Measurements from ENCODE around the gene CNTNAP5. TPM values are rescaled to one million over a fixed set of nuclear protein-coding genes. Genes with fewer than 3 reads are reported as not detected.

CNTNAP5 gene
- total RNA-seq, 3 donors from 2014 or later, result 3.3 TPM; not detected in 2

- no peaks in the 10 kb centered on the region for H3K9me3 ChIP-seq
- no peak for TF ChIP-seq CTCF (IDR thresholded peaks at IDR 0.05)
- ATAC-seq, result no peak
These were observed 38.5 kb downstream of the CNTNAP5 start for GRCh38 chr2:124063596-124063995.

DNA sequence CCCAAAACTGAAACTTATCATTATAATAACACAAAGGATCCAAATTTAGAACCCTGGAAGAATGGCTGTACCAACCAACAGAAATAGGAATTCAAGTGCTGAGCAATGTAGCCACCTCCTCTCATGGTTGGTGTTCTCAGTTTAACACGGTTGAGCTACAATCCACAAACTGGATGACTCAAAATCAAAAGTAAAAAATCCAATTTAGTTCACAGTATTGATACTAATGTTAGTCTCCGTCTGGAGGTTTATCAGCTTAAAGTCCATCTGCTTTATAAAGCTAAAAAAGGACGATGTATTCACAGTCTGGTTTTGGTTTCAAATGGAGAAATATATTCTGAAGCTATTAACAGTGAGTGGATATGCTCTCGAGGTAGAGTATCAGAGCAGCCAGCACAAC lies 40.5 kb downstream of the CNTNAP5 start:
- no peak for ATAC-seq
- H3K9me3 ChIP-seq, result no peaks in the 10 kb centered on the region
- H3K36me3 ChIP-seq (ENCODE audit: low read depth), result no peaks in the 10 kb centered on the region
- H3K4me3 ChIP-seq, result no peak overlapping the region
- H3K4me1 ChIP-seq (ENCODE audit: low read depth), result no peaks in the 10 kb centered on the region
- DNase-seq, result no peak
- intact Hi-C loops (cut with DNase I, micrococcal nuclease), result no loop called here
- no peak for TF ChIP-seq CTCF (IDR thresholded peaks at IDR 0.05)

More at GRCh38 chr2:124063596-124063995, 38.5 kb downstream of the CNTNAP5 start:
- intact Hi-C loops (cut with DNase I, micrococcal nuclease), result no loop called here
- Histone ChIP-seq H3K36me3 (ENCODE audit: low read depth) (no peaks in the 10 kb centered on the region), H3K4me1 (ENCODE audit: low read depth) (no peaks in the 10 kb centered on the region), H3K4me3 (no peak overlapping the region)
- DNase-seq, result no peak

DNA sequence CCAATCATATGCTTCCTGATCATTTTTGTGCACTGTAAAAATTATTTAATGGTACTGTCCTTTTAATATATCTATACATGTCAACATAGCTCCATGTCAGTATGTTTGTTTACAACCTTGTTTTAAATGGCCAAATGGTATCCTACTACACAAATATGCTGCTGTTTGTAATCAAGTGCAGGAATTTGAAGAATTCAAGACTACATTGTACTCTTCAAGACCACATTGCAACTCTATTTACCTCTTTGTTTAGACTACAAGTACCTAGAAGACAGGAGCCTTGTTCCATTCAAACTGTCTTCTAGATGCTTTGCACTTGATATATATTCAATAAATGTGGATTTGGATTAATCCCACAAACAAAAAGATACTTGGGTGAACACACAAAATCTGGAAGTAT lies 41.7 kb downstream of the CNTNAP5 start:
- H3K4me3 ChIP-seq, result no peak overlapping the region
- no peaks in the 10 kb centered on the region for H3K36me3 ChIP-seq (ENCODE audit: low read depth)
- ATAC-seq, result no peak
- no peaks in the 10 kb centered on the region for H3K4me1 ChIP-seq (ENCODE audit: low read depth)
- no peaks in the 10 kb centered on the region for H3K9me3 ChIP-seq
- no peak for DNase-seq
- intact Hi-C loops (cut with DNase I, micrococcal nuclease), result no loop called here
- no peak for TF ChIP-seq CTCF (IDR thresholded peaks at IDR 0.05)

GRCh38 chr2:124079045-124079444 lies 54.0 kb downstream of the CNTNAP5 start:
- intact Hi-C loops (cut with DNase I, micrococcal nuclease), result no loop called here
- no peak for ATAC-seq
- H3K9me3 ChIP-seq, result no peaks in the 10 kb centered on the region
- no peaks in the 10 kb centered on the region for H3K36me3 ChIP-seq (ENCODE audit: low read depth)
- no peak overlapping the region for H3K4me3 ChIP-seq
- TF ChIP-seq CTCF (IDR thresholded peaks at IDR 0.05), result no peak
- H3K4me1 ChIP-seq (ENCODE audit: low read depth), result no peaks in the 10 kb centered on the region
- no peak for DNase-seq

DNA sequence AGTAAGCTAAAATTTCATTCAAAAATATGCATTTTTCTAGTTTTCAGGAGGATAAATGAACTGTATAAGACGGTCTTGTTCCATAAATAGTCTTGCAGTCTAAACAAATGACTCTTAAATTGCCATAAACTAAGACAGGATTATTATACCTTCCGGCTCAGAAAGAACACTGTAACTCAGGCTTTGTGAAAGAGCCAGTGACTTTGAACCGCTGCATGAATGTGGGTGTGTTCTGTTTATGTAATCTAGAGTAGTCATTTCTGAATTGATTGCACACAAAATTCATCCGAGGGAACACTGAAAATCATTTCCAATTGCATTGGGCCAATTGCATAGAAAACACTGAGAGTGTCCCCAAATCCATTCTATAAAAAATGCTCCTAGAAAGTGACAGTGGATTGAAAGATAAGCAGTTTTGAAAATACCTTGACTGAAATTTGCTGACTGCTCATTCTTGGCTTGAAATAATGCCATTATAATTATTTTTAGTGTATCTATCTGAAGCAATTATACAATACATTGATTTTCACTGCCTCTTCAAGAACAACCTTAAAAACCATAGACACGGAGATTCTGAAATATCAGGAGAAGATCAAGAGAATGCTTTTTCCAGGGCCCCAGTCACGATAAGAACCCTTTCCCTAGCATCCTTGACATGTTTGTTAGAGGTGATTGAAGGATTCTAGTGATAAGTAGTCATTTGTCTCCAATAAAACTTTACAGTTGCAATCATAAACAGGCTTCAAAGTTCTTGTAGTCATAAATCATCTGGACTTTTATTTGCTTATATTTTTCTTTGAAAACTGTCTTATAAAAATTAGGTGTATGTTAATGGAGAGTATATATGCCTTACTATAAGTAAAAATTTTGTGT lies 55.4 kb downstream of the CNTNAP5 start:
- no peak for ATAC-seq

More for the DNA sequence above, 55.4 kb downstream of the CNTNAP5 start:
- Histone ChIP-seq H3K4me1 (ENCODE audit: low read depth) (no peaks in the 10 kb centered on the region), H3K36me3 (ENCODE audit: low read depth) (no peaks in the 10 kb centered on the region), H3K9me3 (no peaks in the 10 kb centered on the region), H3K4me3 (no peak overlapping the region)
- no peak for DNase-seq
- TF ChIP-seq CTCF (IDR thresholded peaks at IDR 0.05), result no peak
- intact Hi-C loops (cut with DNase I, micrococcal nuclease), result no loop called here
